ENCODE data around the gene PHACTR3.

DNA sequence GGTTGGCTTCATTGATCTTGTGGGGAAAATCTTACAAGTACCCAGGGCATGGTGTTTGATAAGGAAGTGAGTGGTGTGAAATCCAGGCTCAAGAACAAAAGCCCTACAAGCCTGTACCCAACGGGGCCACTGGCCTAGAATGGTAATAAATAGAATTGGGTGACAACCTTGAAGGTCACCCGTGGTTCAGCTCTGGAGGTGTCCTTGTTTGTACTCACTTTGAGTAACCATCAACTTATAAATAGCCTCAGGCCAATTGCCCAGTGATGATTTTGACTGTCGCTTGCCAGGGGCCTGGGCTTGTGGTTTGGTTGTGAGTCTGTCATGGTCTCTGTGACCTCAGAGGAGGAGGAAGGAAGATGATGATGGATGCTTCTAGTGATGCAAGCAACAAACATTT, 87.8 kb downstream of the PHACTR3 start:
- TF ChIP-seq EZH2 (IDR thresholded peaks at IDR 0.05; ENCODE audit: borderline replicate concordance, low read length): no peak
- TF ChIP-seq, protein P1, sequence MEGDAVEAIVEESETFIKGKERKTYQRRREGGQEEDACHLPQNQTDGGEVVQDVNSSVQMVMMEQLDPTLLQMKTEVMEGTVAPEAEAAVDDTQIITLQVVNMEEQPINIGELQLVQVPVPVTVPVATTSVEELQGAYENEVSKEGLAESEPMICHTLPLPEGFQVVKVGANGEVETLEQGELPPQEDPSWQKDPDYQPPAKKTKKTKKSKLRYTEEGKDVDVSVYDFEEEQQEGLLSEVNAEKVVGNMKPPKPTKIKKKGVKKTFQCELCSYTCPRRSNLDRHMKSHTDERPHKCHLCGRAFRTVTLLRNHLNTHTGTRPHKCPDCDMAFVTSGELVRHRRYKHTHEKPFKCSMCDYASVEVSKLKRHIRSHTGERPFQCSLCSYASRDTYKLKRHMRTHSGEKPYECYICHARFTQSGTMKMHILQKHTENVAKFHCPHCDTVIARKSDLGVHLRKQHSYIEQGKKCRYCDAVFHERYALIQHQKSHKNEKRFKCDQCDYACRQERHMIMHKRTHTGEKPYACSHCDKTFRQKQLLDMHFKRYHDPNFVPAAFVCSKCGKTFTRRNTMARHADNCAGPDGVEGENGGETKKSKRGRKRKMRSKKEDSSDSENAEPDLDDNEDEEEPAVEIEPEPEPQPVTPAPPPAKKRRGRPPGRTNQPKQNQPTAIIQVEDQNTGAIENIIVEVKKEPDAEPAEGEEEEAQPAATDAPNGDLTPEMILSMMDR (IDR thresholded peaks at IDR 0.05; ENCODE audit: low read length): no peak

All from OCI-LY1 (cell line).